ENCODE results near the gene ZSCAN31. TPM values are rescaled to one million over a fixed set of nuclear protein-coding genes. Genes with fewer than 3 reads are reported as not detected.
"Not testable (repeated sequence)": the region's sequence is repeated elsewhere in the genome, so short reads cannot be mapped to it uniquely, and the experiment has no call there.

Gene ZSCAN31
- 10 to 100 TPM in 4 of 12 donors, 1 to 10 TPM in 7, not detected in 1; 6.1 to 13.4 (median 9.3) TPM for polyA plus RNA-seq (ENCODE audit: insufficient read length in 12 of 12)
- long read RNA-seq, donor 1, partial matches to known transcripts, result 0 of 1 reads
- long read RNA-seq, donor 1, other reads (novel, unspliced or antisense), result 0 of 1 reads
- long read RNA-seq, donor 2, partial matches to known transcripts, result 0 of 2 reads
- long read RNA-seq, donor 2, other reads (novel, unspliced or antisense), result 0 of 2 reads
- long read RNA-seq, donor 3, result 0 reads
- long read RNA-seq, donor 4, partial matches to known transcripts, result 0 of 1 reads
- long read RNA-seq, donor 4, other reads (novel, unspliced or antisense), result 0 of 1 reads
- long read RNA-seq, donor 5, partial matches to known transcripts, result 0 of 5 reads
- long read RNA-seq, donor 5, other reads (novel, unspliced or antisense), result 0 of 5 reads
- long read RNA-seq, donor 6, result 0 reads
- long read RNA-seq, donor 7, partial matches to known transcripts, result 0 of 3 reads
- long read RNA-seq, donor 7, other reads (novel, unspliced or antisense), result 0 of 3 reads
- long read RNA-seq, donor 8, partial matches to known transcripts, result 0 of 3 reads
- long read RNA-seq, donor 8, other reads (novel, unspliced or antisense), result 0 of 3 reads
- long read RNA-seq, donor 9, partial matches to known transcripts, result 0 of 1 reads
- long read RNA-seq, donor 9, other reads (novel, unspliced or antisense), result 0 of 1 reads
- long read RNA-seq, donor 10, partial matches to known transcripts, result 0 of 4 reads
- long read RNA-seq, donor 10, other reads (novel, unspliced or antisense), result 0 of 4 reads
- long read RNA-seq, donor 11, partial matches to known transcripts, result 6 of 8 reads
- long read RNA-seq, donor 11, other reads (novel, unspliced or antisense), result 0 of 8 reads

DNA sequence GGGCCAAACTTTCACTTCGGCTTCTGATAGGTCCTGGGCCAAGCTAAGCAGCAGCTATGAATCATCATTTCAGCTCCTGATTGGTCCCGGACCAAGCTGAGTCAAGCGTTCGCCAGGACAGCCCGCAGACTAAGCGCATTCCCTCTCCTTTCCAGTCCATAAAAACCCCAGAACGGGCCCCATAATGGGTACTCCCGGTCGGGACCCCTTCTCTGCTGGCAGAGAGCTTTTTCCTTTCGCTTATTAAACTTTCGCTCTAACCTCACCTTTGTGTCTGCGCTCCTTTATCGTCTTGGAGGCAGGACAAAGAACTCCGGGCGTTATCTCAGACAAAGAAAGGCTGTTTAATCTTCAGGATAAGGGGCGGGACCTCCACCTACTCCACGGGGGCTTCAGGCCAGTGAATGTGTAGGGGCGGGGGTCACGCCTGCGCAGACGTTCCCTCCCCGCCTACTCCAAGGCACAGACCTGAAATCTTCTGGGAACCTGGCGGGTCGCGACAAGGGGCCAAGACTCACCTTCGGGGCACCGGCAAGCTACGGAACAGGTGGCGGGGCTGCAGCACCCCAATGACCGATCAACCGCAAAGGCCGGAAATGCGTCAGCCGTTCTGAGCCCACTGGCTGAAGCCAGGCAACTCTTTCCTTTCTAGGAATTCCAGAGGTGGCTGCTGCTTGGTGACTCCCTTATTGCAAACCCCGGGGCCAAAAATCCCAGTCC, at the start of gene ZSCAN31:
TSS of gene ZSCAN31 (minus strand) at position 585 of the 720 bp plus-strand sequence. CDS start 6,465 bp downstream, outside the sequence.
- peak; percentile 96 for DNase-seq

DNA sequence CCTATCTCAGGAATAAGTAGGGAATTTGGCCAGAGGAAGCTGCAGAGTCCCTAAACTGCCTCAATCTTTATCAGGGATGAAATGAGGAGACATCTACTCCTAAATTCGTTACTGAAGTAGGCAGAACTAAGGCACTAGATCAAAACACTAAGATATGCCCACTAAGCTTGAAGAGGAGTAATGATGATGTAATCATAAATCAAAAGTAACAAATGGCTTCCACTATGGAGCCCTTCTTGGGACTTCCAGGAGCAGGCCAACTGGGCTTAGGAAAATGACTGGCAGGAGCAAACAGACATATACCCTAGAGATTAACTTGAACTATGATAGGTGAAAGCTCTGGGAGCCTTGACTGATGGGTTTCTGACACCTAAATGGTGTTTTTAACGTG, 48.2 kb upstream of the ZSCAN31 start:
- no peak for DNase-seq

DNA sequence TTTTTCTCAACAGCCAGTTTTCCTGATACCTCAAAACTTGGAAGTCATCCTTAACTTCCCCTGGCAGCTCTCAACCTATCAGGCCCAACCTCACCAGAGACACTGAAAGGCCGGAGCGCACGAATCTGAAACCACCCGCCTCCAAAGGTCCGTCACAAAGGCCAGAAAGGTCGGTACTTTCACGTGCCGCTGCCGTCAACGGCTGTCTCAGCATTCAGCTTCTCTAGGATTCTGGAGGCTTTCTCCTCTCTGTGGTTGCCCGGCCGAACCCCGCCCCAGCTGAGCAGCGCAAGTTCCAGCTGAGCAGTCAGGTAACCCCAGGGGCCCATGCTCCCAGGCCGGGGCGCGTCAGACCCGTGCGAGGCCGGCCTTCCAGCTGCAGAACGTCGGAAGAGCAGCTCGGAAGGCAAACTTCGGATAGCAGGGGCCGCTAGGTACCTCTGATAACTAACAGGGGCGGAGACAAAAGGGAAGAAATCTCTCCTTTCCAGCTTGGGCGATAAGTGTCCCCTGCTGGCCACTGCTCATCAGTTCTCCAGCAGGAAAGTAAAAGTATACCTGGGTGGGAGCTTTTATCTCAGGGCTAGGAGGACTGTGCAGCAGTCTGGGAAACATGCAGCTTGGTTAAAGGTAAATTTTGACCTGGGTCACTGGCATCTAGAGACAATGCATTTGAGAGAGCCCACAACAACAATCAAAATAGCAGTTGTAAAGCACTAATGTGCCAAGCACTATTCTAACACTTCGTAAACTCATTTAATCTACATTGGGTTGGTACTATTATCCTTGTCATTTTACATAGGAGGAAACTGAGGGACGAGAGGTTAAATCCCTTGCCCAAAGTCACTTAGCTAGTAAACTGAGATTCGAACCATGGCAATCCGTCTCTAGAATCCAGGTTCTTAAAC, 47.5 kb upstream of the ZSCAN31 start:
- DNase-seq, result peak; percentile 74

DNA sequence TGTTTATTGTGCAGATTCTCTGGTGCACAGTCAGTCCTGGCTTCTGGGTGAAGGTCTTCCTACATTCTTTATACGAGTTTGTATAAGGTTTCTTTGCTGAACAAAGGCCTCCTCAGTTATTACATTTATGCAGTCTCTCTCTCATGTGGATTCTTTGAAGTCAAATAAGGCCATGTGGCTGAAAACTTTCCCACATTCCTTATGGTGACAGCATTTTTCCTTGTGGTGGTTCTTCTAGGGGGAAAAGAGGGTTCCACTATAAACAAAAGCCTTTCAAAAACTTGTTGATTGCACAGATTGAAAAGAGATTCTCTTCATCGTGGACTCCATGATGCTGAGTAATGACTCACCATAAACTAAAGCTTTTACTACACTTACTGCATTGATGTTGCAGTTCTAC, 44.4 kb upstream of the ZSCAN31 start:
- no peak for DNase-seq

DNA sequence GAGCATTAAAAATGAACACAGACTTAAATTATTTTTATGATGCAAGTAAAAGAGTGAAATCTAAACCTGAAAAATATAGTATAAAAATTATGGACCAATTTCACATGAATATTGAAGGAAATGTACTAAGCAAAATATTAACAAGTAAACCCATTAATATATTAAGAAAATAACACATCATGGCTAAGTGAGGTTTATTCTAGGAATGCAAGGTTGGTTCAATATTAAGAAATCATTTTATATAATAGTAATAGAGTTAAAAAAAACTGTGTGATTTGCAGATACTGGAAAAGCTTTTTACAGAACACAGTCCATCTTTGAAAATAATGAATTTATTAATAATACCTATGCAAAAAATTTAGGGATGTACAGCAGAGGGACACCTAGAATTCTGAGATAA, 42.7 kb upstream of the ZSCAN31 start:
- no peak for DNase-seq

DNA sequence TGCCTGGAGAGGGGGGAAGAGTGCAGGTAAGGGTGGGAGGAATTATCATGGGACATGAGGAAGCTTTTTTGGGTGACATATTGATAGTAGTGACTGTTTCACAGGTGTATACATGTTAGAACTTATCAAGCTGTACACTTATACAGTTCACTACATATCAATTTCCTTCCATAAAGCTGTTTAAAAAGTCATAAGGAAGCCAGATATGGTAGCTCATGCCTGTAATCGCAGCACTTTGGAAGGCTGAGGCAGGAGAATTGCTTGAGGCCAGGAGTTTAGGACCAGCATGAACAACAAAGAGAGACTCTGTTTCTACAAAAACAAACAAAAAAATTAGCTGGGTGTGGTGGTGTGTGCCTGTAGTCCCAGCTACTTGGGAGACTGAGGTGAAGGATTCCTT, 41.9 kb upstream of the ZSCAN31 start:
- no peak for DNase-seq

DNA sequence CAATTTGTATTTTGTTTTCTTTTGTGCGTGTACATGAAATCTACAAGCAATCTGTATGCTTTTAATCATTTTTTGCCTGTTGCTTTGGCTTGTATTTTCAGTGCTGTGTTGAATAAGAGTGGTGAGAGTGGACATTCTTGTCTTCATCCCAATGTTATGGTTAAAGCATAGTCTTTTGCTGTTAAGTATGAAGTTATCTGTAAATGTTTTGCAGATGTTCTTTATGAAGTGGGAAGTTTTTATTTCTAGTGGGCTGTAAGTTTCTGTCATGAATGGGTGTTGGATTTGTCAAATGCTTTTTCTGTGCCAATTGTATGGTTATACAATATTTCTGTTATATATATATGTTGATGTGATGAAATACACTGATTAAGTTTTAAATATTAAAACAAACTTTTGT, 38.0 kb upstream of the ZSCAN31 start:
- DNase-seq, result no peak

DNA sequence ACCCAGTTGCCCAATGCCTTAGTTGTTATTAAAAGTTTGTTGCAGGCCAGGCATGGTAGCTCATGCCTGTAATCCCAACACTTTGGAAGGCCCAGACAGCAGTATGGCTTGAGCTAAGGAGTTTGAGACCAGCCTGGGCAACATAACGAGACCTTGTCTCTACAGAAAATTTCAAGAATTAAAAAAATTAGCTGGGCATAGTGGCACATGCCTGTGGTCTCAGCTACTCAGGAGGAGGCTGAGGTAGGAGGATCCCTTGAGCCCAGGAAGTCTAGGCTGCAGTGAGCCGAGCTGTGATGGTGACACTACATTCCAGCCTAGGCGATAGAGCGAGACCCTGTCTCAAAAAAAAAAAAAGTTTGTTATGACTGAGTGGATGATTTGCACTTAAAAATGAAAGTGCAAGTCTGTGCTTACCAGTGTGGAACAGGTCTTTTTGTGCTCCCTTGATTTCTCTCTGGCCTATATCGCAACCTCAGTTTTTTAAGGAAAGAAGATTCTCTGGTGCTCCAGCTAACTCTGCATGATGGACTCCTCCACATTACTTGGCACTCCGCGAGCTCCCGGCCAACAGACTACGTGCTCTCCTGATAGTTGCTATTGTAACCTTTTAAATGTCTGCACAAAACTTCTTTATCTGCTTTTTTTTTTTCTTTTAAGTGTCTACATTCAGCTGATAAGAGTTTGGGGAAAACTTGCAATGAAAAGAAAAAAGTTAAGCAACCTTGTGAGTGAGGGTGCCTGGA, 35.9 kb upstream of the ZSCAN31 start:
- DNase-seq, result no peak

DNA sequence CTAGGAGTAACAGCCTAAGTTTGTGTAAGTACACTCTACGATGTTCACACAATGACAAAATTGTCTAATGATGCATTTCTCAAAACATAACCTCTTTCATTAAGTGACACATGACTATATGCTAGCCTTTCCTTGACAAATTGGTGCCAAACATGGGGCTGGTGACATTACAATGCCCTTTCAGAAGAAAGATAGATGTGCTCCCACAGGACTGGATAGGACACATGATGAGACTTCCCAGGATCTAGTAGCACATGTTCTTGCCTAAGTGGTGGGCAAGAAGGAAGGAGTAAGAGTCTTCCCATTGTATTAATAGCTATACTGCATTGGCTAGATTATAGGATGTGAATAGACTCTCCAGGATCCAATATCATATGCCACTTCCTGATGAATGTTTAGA, 35.3 kb upstream of the ZSCAN31 start:
- DNase-seq, result no peak

DNA sequence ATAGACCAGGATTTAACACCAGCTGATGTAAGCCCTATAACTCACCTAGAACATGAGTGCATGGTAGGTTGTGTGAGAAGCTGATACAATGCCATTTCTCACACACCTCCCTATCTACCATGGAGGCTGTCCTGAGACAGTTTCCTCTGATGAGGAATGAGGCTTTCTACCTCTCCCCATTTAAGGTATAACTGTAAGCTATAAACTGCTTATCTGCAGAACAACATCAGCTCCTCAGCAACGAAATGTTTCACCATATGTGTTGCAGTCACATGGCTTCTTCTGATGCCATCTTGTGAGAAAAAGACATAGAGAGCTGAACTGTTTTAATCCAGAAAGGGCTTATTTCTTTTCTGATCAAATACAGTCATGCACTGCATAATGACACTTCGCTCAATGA, 34.5 kb upstream of the ZSCAN31 start:
- no peak for DNase-seq

DNA sequence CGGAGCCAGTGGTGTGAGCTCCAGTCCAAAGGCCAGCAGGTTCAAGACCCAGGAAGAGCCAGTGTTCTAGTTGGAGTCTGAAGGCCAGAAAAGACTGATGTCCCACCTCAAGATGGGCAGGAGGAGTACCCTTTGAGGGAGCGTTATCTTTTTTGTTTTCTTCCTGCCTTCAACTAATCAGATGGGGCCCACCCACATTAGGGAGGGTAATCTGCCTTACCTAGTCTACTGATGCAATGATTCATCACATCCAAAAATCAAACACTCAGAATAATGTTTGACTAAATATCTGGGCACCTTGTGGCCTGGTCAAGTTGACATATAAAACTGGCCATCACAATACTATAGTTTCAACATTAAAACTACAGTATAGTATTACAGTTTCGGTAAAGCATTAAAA, 33.5 kb upstream of the ZSCAN31 start:
- DNase-seq, result no peak

DNA sequence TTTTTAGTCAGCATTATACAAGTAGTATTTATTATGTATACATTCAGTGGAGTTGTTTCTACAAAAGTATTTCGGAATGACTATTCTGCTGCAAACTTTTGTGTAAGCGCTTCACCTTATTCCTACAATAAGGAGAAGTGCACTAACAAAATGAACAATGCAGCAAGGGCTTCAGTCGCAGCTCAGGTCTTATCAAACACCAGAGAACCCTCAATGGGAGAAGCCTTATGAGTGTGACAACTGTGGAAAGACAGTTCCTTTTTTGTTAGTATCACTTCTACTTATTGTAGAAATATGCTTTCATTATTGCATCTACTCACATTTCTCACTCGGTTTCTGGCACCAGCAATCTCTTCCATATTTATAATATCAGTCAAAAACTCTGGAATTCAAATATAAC, 32.6 kb upstream of the ZSCAN31 start:
- no peak for DNase-seq

DNA sequence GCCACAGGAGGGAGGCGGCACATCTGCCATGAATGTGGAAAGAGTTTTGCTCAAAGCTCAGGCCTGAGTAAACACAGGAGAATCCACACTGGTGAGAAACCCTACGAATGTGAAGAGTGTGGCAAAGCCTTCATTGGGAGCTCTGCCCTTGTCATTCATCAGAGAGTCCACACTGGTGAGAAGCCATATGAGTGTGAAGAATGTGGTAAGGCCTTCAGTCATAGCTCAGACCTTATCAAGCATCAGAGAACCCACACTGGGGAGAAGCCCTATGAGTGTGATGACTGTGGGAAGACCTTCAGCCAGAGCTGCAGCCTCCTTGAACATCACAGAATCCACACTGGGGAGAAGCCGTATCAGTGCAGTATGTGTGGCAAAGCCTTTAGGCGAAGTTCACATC, 29.6 kb upstream of the ZSCAN31 start:
- not testable (repeated sequence) for DNase-seq

DNA sequence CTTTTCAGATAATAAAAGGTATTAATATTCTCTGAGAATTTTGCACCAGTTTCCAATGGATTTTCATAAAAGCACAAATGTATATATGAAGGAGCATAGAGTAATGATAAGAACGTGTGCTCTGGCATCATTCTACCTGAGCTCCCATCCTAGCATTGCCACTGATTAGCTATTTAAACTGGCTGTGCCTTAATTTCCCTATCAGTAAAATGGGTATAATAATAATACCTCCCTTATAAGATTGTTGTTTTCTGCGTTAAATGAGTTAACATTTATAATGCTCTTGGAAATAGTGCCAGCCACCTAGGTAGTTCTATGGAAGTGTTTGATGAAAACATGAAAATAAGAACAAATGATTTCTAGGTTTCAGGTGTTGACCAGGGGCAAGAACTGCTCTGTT, 25.0 kb upstream of the ZSCAN31 start:
- no peak for DNase-seq

DNA sequence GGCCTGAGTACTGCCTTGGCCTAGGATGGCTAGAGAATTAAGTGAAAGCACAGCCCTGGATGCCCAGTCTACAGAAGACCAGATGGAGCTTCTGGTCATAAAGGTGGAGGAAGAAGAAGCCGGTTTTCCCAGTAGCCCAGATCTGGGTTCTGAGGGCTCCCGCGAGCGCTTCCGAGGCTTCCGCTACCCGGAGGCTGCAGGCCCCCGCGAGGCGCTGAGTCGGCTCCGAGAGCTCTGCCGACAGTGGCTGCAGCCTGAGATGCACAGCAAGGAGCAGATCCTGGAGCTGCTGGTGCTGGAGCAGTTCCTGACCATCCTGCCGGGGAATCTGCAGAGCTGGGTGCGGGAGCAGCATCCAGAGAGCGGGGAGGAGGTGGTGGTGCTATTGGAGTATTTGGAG, 23.6 kb upstream of the ZSCAN31 start:
- DNase-seq, result not testable (repeated sequence)

DNA sequence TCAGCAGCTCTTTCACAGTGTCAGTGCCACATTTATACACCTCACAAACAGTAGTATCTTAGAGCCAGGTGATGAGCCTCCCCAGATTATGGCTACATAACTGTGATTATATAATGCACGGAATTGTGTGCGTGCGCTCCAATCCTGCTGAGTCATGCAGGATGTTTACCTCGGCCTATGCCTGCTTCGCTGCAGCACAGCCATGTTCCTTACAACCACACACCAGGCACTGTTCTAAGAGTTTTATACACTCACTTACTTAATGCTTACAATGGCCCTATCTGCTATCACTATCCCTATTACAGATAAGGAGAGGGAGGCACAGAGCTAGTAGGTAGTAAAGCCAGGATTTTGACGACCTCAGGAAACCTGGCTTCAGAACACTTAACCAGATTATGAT, 21.1 kb upstream of the ZSCAN31 start:
- no peak for DNase-seq

DNA sequence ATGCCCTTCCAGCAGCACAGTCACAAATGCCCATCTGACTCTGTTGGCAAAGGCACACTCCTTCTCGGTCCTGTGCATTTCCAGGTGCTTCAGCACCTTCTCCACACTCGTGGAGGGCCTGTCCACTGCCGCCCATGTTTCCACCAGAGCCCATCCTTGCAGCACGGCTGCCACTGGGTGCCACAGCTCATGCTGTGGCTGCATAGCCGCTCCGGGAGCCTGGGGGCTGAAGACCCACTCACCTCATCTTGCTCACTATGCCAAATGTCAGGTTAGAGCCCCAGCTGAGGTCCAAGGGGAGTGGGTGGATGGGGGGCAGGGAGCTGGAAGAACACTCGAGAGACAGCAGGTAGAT, 20.7 kb upstream of the ZSCAN31 start:
- DNase-seq, result no peak

DNA sequence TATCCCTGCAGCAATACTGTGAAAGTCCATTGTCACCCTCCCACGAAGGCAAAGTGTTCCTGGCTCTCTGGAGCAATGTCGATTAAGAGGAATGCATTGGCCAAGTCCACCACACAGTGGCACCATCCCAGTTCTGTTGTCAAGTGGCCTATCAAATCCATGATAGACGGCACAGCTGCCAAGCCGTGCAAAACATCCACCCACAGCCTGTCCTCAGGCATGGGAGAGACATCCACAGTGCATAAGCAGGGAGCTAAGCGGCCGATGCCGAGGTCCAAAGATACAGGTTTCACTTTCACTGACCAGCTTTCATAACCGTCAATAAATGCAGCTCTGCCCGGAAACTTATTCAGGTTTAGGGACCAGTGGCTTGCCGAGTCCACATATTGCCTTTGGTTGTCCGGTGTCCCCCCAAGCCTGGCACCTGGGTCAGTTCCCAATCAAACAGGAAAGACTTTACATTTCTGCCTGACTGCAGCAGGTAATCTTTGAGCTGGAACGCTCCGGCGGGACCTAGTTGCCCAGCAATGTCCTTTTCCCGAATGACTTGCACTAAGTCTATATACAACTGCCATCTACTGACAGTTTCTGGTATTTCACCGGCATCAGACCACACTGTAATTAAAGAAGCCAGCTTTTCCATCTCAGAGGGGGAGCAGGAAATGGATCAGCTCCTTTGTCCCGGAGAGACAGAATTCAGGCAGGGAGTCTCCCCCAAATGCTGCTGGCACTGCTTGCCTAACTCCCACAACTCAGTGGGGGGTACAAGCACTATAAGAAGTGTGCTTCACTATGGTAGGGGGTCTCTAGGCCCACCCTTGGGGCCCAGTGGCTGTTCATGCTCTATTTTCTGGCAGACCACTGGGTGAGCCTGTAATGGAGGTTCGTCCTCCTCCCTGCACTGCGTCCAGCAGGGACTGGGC, 20.1 kb upstream of the ZSCAN31 start:
- DNase-seq, result peak; percentile 87
